Epithelial cell of proximal tubule (primary cell): Measurements from ENCODE around the gene SLC44A1. TPM values are rescaled to one million over a fixed set of nuclear protein-coding genes. Genes with fewer than 3 reads are reported as not detected.

Source experiments
- DNase-seq: peaks from one replicate; pipeline ENCODE4 v3.0.0-alpha.2; 2011; ENCODE audit warnings: low read depth
- H3K4me3 ChIP-seq: 2 replicates; pipeline ENCODE4 v1.5.1; 2011; ENCODE audit warnings: low read depth, mild to moderate bottlenecking, low read length
- CTCF ChIP-seq: conservative IDR thresholded peaks from 2 replicates; pipeline ENCODE4 v1.5.1; 2012; ENCODE audit warnings: low read depth, mild to moderate bottlenecking, low read length
- total RNA-seq: library from RNA; depleted of rRNA; stranded (reverse); fragments of >200 nt; gene quantifications from 2 replicates; pipeline ENCODE4 v1.2.3, GENCODE V29; 2015

Gene SLC44A1
- total RNA-seq, 1 donor from 2014 or later, result 21.2 TPM

GRCh38 chr9:105414947-105415661, 170.7 kb downstream of the SLC44A1 start:
- no peak overlapping the region for H3K4me3 ChIP-seq
- no peak for DNase-seq
- peak; percentile 95 for TF ChIP-seq CTCF

- no peak overlapping the region for H3K4me3 ChIP-seq
- no peak for TF ChIP-seq CTCF
- DNase-seq, result no peak
Measured at GRCh38 chr9:105415662-105415980, 171.2 kb downstream of the SLC44A1 start.

- TF ChIP-seq CTCF, result no peak
- no peak for DNase-seq
- no peak overlapping the region for H3K4me3 ChIP-seq
Measured at GRCh38 chr9:105416840-105417239, 172.4 kb downstream of the SLC44A1 start.

- DNase-seq, result no peak
- no peak overlapping the region for H3K4me3 ChIP-seq
- no peak for TF ChIP-seq CTCF
Measured at GRCh38 chr9:105418588-105419500, 174.4 kb downstream of the SLC44A1 start.

- DNase-seq, result no peak
- H3K4me3 ChIP-seq, result no peak overlapping the region
- TF ChIP-seq CTCF, result no peak
Measured at GRCh38 chr9:105419816-105420597, 175.6 kb downstream of the SLC44A1 start.

GRCh38 chr9:105421154-105421553, 176.7 kb downstream of the SLC44A1 start:
- TF ChIP-seq CTCF, result no peak
- no peak for DNase-seq
- no peak overlapping the region for H3K4me3 ChIP-seq
